22Rv1 (cell line): ENCODE measurements around the gene STK32A.

ENCODE experiments used
- ZFX ChIP-seq: fragments of 450-650 bp; IDR thresholded peaks from 2 replicates; pipeline ENCODE4 v1.6.1; 2017; ENCODE audit warnings: antibody characterized with exemption, borderline replicate concordance
- TF ChIP-seq, protein P1 (sequence below): fragments of 450-650 bp; IDR thresholded peaks from 2 replicates; pipeline ENCODE4 v1.5.1; 2017; ENCODE audit warnings: mild to moderate bottlenecking

DNA sequence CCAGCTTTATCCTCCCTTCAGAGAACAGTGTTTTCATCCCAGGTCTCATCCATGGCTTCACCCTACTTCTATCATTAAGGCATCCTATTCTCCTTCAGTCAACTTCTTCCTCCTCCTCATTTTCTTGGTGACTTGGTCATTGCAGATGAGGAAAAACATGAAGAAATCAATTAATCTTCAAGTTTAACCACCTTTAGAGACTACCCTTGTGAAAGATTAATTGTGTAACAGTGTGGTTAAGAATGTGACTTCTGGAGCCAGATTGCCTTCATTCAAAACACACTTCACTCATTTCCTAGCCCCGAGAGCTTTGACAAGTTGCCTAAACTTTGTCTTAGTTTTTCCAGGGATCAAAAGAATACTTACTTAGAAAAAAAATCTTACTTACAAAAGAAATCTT lies 110.0 kb downstream of the STK32A start:
- TF ChIP-seq, protein P1, sequence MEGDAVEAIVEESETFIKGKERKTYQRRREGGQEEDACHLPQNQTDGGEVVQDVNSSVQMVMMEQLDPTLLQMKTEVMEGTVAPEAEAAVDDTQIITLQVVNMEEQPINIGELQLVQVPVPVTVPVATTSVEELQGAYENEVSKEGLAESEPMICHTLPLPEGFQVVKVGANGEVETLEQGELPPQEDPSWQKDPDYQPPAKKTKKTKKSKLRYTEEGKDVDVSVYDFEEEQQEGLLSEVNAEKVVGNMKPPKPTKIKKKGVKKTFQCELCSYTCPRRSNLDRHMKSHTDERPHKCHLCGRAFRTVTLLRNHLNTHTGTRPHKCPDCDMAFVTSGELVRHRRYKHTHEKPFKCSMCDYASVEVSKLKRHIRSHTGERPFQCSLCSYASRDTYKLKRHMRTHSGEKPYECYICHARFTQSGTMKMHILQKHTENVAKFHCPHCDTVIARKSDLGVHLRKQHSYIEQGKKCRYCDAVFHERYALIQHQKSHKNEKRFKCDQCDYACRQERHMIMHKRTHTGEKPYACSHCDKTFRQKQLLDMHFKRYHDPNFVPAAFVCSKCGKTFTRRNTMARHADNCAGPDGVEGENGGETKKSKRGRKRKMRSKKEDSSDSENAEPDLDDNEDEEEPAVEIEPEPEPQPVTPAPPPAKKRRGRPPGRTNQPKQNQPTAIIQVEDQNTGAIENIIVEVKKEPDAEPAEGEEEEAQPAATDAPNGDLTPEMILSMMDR = no peak
- no peak for TF ChIP-seq ZFX
